ENCODE results near the gene ZBTB18.

GRCh38 chr1:244104309-244105060 is 53.4 kb downstream of the ZBTB18 start:
- TF ChIP-seq PATZ1 (CRISPR knock-in tag; IDR thresholded peaks at IDR 0.05; ENCODE audit: borderline replicate concordance): no peak
- TF ChIP-seq ZFP3 (CRISPR knock-in tag; IDR thresholded peaks at IDR 0.05): no peak
- TF ChIP-seq ARNTL (CRISPR knock-in tag; IDR thresholded peaks at IDR 0.05; ENCODE audit: borderline replicate concordance, low read depth): no peak

Measured in SK-N-SH treated with all-trans-retinoic acid at 6 μM for 48 hours (cell line).